KMS-11 (cell line): ENCODE results near the gene SLC39A9.

Source experiments
- H2AFZ ChIP-seq: fragments of 200-600 bp; sonication (generic); 2 replicates; pipeline ENCODE4 v1.6.1; 2016; ENCODE audit warnings: antibody characterized with exemption, mixed run types, low read depth
- H3K27ac ChIP-seq: fragments of 200-600 bp; sonication (generic); 2 replicates; pipeline ENCODE4 v1.6.1; 2016; ENCODE audit warnings: mild to moderate bottlenecking, mixed run types
- H3K27me3 ChIP-seq: fragments of 200-600 bp; sonication (generic); 2 replicates; pipeline ENCODE4 v1.6.1; 2017; ENCODE audit warnings: mild to moderate bottlenecking, low read depth, mixed run types, moderate library complexity; ENCODE audit not compliant: insufficient read depth
- H3K36me3 ChIP-seq: fragments of 200-600 bp; sonication (generic); 2 replicates; pipeline ENCODE4 v1.6.1; 2017; ENCODE audit warnings: mild to moderate bottlenecking, mixed run types; ENCODE audit not compliant: insufficient read depth
- H3K4me1 ChIP-seq: fragments of 200-600 bp; sonication (generic); 2 replicates; pipeline ENCODE4 v1.6.1; 2016; ENCODE audit warnings: mild to moderate bottlenecking, low read depth, mixed run types; ENCODE audit not compliant: poor library complexity, severe bottlenecking
- H3K4me2 ChIP-seq: fragments of 200-600 bp; sonication (generic); 2 replicates; pipeline ENCODE4 v1.7.0; 2016; ENCODE audit warnings: mild to moderate bottlenecking, mixed run types
- H3K4me3 ChIP-seq: fragments of 200-600 bp; sonication (generic); IDR thresholded peaks from 2 replicates; pipeline ENCODE4 v1.6.1; 2017; ENCODE audit warnings: low read depth, low read length, mixed read lengths; ENCODE audit not compliant: insufficient read depth
- H3K79me2 ChIP-seq: fragments of 200-600 bp; sonication (generic); 2 replicates; pipeline ENCODE4 v1.6.1; 2016; ENCODE audit warnings: low read depth, mixed run types; ENCODE audit not compliant: insufficient read depth
- H3K9ac ChIP-seq: fragments of 200-600 bp; sonication (generic); 2 replicates; pipeline ENCODE4 v1.6.1; 2016; ENCODE audit warnings: mild to moderate bottlenecking, mixed run types
- H4K20me1 ChIP-seq: fragments of 200-600 bp; sonication (generic); 2 replicates; pipeline ENCODE4 v1.6.1; 2016; ENCODE audit warnings: mild to moderate bottlenecking, mixed run types; ENCODE audit not compliant: insufficient read depth
- TF ChIP-seq, protein P1 (sequence below): fragments of 200-600 bp; sonication (generic); conservative IDR thresholded peaks from 2 replicates; pipeline ENCODE4 v1.6.1; 2017; ENCODE audit warnings: low read depth, mild to moderate bottlenecking, antibody characterized with exemption, low read length, moderate library complexity, mixed read lengths

The SLC39A9 gene

DNA sequence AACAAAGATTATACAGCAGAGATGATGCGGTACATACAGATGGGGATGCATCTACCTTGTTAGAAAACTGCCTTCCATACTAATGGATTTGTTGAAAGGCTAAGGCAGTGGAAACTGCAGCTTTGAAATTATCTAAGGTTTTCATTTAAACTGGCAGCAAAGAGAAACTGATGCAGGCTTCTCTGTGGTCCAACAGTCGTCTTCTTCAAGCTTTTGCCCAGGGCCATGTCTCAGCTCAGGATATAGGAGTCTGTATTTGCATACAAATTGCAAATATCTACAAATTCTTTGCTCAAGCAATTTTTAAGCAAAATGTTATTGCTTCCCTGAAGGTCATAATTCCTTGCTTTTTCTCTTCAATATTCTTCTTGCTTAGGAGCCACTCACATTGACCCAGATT, 34.1 kb upstream of the SLC39A9 start:
- Histone ChIP-seq H3K36me3 (no peaks in the 10 kb centered on the region), H3K27me3 (no peaks in the 10 kb centered on the region), H3K9ac (no peak overlapping the region), H3K4me3 (no peak overlapping the region), H2AFZ (no peak overlapping the region), H3K4me2 (no peak overlapping the region), H3K27ac (no peak overlapping the region), H4K20me1 (no peaks in the 10 kb centered on the region), H3K79me2 (no peaks in the 10 kb centered on the region), H3K4me1 (no peaks in the 10 kb centered on the region)
- TF ChIP-seq, protein P1, sequence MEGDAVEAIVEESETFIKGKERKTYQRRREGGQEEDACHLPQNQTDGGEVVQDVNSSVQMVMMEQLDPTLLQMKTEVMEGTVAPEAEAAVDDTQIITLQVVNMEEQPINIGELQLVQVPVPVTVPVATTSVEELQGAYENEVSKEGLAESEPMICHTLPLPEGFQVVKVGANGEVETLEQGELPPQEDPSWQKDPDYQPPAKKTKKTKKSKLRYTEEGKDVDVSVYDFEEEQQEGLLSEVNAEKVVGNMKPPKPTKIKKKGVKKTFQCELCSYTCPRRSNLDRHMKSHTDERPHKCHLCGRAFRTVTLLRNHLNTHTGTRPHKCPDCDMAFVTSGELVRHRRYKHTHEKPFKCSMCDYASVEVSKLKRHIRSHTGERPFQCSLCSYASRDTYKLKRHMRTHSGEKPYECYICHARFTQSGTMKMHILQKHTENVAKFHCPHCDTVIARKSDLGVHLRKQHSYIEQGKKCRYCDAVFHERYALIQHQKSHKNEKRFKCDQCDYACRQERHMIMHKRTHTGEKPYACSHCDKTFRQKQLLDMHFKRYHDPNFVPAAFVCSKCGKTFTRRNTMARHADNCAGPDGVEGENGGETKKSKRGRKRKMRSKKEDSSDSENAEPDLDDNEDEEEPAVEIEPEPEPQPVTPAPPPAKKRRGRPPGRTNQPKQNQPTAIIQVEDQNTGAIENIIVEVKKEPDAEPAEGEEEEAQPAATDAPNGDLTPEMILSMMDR: no peak

GRCh38 chr14:69366069-69366468, 32.4 kb upstream of the SLC39A9 start:
- Histone ChIP-seq H3K4me2 (no peak overlapping the region), H3K4me3 (no peak overlapping the region), H2AFZ (no peak overlapping the region), H4K20me1 (no peaks in the 10 kb centered on the region), H3K36me3 (no peaks in the 10 kb centered on the region), H3K79me2 (no peaks in the 10 kb centered on the region), H3K9ac (no peak overlapping the region), H3K27ac (no peak overlapping the region), H3K27me3 (no peaks in the 10 kb centered on the region), H3K4me1 (no peaks in the 10 kb centered on the region)
- TF ChIP-seq, protein P1: no peak

DNA sequence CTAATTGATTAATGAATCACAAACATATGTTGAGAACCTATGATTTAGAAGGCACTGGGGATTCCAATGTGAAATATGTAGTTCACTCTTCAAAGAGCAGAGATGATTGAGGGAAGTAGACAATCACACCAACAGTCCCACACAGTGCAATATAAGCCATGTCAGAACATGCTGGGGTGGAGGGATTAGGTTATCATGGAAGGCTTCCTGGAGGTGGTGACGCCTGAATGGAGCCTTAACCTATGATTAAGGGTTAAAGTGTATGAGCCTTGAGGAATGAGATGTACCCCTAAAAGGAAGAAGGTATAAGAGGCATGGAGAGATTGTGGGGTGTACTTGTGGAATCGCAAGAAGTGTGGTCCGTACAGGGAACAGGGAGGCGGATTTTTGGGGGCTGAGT, 31.7 kb upstream of the SLC39A9 start:
- no peak overlapping the region for H3K4me3 ChIP-seq
- TF ChIP-seq, protein P1: no peak
- H3K9ac ChIP-seq: no peak overlapping the region
- H3K4me1 ChIP-seq: no peaks in the 10 kb centered on the region
- no peaks in the 10 kb centered on the region for H3K36me3 ChIP-seq
- no peaks in the 10 kb centered on the region for H3K79me2 ChIP-seq
- no peaks in the 10 kb centered on the region for H4K20me1 ChIP-seq
- no peak overlapping the region for H3K4me2 ChIP-seq
- H2AFZ ChIP-seq: no peak overlapping the region
- no peak overlapping the region for H3K27ac ChIP-seq
- H3K27me3 ChIP-seq: no peaks in the 10 kb centered on the region

DNA sequence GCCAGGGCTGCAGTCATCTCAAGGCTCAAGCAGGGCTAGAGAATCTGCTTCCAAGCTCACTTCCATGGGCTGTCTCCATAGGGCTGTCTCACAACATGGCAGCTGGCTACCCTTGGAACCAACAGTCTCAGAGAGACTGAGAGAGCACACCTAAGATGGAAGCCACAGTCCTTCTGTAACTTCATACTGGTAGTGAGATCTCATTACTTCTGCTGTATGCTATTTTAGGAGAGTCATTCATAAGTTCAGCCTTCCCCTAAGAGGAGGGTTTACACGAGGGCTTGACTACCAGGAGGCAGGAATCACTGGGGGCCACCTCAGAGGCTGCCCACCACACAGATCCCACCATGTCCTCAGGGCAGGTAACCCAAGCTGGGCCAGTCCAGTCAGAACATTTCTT, 30.1 kb upstream of the SLC39A9 start:
- H4K20me1 ChIP-seq: no peaks in the 10 kb centered on the region
- no peak overlapping the region for H3K27ac ChIP-seq
- H3K4me2 ChIP-seq: no peak overlapping the region
- no peaks in the 10 kb centered on the region for H3K36me3 ChIP-seq
- H2AFZ ChIP-seq: no peak overlapping the region
- H3K79me2 ChIP-seq: no peaks in the 10 kb centered on the region
- no peaks in the 10 kb centered on the region for H3K27me3 ChIP-seq
- H3K4me3 ChIP-seq: no peak overlapping the region
- TF ChIP-seq, protein P1: no peak
- H3K9ac ChIP-seq: no peak overlapping the region
- H3K4me1 ChIP-seq: no peaks in the 10 kb centered on the region
